GM21825 (cell line): ENCODE measurements around the gene PBXIP1.

Source experiments
- ATAC-seq: cut with Tn5 transposase; IDR thresholded peaks from one replicate; pipeline ENCODE4 v1.9.1; 2021; ENCODE audit warnings: mild to moderate bottlenecking, moderate library complexity; ENCODE audit not compliant: unreplicated experiment

The PBXIP1 gene

GRCh38 chr1:154959426-154959780, 3.5 kb upstream of the PBXIP1 start:
- no peak for ATAC-seq

GRCh38 chr1:154958681-154959425, 3.0 kb upstream of the PBXIP1 start:
- ATAC-seq = no peak

- ATAC-seq = no peak
Measured at GRCh38 chr1:154958036-154958435, 2.1 kb upstream of the PBXIP1 start.

- no peak for ATAC-seq
Measured at GRCh38 chr1:154957091-154957657, 1.3 kb upstream of the PBXIP1 start.

- no peak for ATAC-seq
Measured at GRCh38 chr1:154956544-154956941, 644 bp upstream of the PBXIP1 start.

- peak; percentile 51 for ATAC-seq
Measured at GRCh38 chr1:154955039-154955717, 721 bp downstream of the PBXIP1 start.

- ATAC-seq = no peak
Measured at GRCh38 chr1:154954541-154954940, 1.4 kb downstream of the PBXIP1 start.

GRCh38 chr1:154953611-154954038, 2.3 kb downstream of the PBXIP1 start:
- ATAC-seq = no peak

- no peak for ATAC-seq
Measured at GRCh38 chr1:154952664-154953063, 3.2 kb downstream of the PBXIP1 start.

GRCh38 chr1:154951901-154952657, 3.8 kb downstream of the PBXIP1 start:
- no peak for ATAC-seq

- ATAC-seq = no peak
Measured at GRCh38 chr1:154948079-154948478, 7.8 kb downstream of the PBXIP1 start.

- ATAC-seq = no peak
Measured at GRCh38 chr1:154945962-154946850, 9.7 kb downstream of the PBXIP1 start.

- ATAC-seq = no peak
Measured at GRCh38 chr1:154945160-154945961, 10.5 kb downstream of the PBXIP1 start.

- ATAC-seq = no peak
Measured at GRCh38 chr1:154944401-154945159, 11.3 kb downstream of the PBXIP1 start.

GRCh38 chr1:154943649-154944400, 12.1 kb downstream of the PBXIP1 start:
- ATAC-seq = no peak

- no peak for ATAC-seq
Measured at GRCh38 chr1:154941333-154942013, 14.4 kb downstream of the PBXIP1 start.

GRCh38 chr1:154940651-154941194, 15.2 kb downstream of the PBXIP1 start:
- no peak for ATAC-seq
